ENCODE measurements around the gene PIANP.
A peak's percentile ranks its signal among the peaks of the same experiment; 100 is the strongest.
"Not testable (repeated sequence)": the region's sequence is repeated elsewhere in the genome, so short reads cannot be mapped to it uniquely, and the experiment has no call there.

PIANP gene, protein sequence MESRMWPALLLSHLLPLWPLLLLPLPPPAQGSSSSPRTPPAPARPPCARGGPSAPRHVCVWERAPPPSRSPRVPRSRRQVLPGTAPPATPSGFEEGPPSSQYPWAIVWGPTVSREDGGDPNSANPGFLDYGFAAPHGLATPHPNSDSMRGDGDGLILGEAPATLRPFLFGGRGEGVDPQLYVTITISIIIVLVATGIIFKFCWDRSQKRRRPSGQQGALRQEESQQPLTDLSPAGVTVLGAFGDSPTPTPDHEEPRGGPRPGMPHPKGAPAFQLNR

DNA sequence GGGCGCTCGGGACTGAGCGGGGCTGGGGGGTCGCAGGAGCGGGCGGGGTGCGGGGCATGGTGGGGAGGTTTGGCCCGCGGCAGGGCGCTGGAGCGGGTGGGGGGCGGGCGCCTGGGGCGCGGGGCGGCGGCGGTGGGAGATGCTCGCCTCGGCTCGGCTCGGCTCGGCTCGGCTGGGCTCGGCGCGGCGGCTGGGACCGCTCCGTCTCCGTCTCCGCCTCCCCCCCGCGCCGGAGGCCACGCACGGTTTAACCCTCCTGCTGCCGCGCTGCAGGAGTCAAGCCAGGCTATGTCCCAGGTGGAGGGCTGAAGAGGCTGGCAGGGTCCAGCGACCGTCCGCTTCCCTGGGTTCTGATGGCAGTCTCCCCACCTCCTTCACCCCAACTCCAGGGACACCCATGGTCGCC, at the start of gene PIANP:
Gene PIANP, minus strand, starts transcription at position 170 of the 406 bp plus-strand sequence. CDS start 2,754 bp downstream, outside the sequence.
- peak; percentile 52 for DNase-seq (ENCODE audit: low spot score)

DNA sequence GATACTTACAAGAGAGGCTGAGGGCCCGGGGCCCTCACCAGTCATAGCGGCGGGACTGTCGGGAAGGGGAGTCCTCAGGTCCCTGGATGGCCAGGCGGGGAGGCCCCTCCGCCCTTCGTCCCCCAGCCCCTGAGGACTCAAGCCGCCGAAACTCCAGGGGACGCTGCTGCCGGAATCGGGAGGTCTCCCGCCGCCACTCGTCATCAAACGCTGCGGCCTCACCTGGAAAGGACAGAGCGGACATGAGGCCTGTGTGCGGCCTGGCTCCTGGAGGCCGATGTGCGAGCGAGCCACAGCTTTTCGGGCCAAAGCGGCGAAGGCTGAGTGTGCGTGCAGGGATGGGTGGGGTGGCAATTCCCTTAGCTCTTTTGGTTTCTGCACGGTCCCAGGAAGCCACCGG, 48.1 kb upstream of the PIANP start:
- no peak for DNase-seq (ENCODE audit: low spot score)

DNA sequence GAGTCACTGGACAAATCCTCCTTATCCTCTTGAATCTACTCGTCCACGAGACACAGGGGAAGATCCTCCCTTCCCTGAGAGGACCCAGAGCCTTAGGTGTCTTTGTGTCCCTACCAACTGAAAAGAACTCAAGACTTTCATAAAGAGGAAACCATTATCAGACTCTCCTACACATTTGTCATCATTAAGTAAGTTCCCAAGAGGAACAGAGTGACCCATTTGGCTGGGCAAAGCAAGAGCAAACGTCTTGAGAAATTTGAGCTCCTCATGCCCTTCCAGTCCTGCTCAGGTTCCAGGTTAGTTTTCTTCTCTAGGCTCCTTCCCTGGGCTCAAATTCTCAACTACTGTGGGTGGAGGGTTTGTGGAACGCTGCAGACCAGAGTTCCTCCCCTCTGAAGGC, 46.6 kb upstream of the PIANP start:
- DNase-seq (ENCODE audit: low spot score), result no peak

DNA sequence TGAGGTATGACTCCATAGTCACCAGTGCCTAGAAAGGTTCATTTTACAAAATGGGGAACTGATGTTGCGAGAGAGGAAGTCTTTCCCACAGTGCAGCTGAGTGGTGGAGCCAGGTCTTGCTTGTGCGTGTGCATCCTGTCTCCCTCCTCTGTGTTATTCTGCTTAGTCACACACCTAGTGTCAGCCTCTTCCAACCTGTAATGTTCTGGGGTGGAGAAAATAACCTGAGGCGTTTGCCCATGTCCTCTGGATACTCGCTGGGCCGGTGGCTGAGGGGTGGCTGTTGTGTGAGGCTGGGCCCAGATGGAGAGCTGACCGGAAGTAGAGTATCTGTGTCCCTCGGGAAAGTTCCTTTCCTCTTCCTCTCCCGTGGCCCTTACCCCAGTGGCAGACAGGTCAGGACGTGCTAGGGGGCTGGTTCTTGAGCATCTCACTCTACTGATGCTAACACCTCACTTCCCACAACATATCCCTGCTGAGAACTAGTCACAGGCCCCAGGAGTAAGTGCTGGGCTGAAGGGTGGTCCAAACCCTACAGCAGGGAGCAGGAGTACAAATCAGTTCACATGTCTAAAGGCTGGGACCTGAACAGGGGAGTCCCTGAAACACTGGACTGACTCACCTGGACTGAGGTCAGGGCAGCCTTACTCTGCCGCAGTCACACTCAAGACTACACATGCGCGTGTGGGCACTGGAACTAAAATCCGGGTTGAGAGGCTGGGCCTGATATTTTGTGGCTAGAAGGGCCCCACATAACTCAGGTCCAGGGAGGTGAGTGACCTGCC, 45.3 kb upstream of the PIANP start:
- peak; percentile 39 for DNase-seq (ENCODE audit: low spot score)

DNA sequence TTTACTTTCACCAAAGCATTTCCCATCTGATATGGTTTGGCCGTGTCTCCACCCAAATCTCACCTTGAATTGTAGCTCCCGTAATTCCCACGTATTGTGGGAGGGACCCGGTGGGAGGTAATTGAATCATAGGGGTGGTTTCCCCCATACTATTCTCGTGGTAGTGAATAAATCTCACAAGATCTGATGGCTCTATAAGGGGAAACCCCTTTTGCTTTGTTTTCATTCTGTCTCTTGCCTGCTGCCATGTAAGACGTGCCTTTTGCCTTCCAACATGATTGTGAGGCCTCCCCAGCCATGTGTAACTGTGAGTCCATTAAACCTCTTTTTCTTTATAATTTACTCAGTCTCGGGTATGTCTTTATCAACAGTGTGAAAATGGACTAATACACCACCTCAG, 42.7 kb upstream of the PIANP start:
- not testable (repeated sequence) for DNase-seq (ENCODE audit: low spot score)

DNA sequence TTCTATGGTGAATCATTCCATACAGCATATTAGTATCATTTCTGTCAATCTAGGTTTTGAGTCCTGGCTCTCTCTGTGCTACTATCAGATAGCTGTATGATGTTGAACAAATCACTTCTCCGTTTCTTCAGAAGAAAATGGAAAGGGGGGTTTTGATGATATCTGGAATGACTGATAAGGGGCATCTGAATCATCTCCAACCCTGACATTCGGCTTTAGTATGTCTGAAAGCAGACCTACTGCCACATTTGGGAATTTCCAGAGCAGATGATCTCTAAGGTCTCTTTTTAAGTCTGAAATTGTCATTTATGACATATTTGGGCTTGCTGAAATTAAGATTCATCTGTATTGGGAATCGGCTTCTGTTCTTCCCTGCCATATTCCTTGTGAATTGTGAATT, 42.2 kb upstream of the PIANP start:
- no peak for DNase-seq (ENCODE audit: low spot score)

DNA sequence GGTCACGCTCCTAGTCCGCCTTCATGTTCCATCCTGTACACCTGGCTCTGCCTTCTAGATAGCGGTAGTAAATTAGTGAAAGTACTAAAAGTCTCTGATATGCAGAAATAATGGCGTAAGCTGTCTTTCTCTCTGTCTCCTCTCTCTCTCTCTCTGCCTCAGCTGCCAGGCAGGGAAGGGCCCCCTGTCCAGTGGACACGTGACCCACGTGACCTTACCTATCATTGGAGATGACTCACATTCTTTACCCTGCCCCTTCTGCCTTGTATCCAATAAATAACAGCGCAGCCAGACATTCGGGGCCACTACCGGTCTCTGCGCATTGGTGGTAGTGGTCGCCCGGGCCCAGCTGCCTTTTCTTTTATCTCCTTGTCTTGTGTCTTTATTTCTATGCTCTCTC, 41.5 kb upstream of the PIANP start:
- not testable (repeated sequence) for DNase-seq (ENCODE audit: low spot score)

DNA sequence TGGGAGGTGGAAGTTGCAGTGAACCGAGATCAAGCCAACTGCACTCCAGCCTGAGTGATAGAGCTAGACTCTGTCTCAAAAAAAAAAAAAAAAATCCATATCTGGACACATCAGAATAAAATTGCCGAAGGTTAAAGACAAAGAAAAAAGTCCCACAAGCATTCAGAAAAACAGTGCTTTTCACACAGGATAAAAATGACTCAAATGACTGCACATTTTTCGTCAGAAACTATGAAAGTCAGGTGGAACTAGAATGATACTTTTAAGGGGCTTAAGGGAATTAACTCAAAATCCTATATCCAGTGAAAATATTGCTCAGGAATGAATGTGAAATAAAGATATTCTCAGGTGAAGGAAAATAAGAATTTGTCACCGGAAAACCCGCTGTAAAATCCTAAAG, 36.1 kb upstream of the PIANP start:
- DNase-seq (ENCODE audit: low spot score), result no peak

DNA sequence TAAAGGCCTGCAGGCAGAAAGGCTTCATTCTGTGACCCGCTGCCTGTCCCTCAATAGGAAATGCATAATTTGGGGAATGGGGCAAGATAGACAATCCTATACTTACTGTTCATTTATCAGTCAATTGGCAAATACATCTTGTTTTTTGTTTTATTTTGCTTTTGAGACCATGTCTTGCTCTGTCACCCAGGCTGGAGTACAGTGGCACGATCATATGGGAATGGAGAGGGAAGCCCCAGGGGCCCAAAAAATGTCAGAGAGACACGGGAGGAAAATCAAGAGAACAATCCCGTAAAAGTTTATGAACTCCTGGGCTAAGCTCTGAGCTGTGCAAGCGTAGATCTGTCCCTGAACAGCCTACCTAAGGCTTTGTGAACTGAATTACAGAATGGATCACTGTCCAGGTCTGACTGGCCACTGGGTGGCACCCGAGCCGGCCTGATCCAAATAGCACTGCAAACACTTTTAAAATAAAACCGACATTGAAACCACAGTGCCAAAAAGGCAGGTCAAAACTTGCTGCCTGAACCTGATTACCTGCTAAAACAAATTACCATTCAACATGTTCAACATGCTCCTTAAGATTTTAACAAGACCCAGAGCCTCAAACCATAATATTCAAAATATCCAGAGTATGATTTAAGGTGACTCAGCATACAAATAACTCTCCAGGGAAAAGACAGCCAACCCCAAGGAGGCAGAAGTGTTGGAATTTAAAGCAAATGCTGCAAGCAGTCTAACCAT, 35.0 kb upstream of the PIANP start:
- DNase-seq (ENCODE audit: low spot score), result peak; percentile 82

DNA sequence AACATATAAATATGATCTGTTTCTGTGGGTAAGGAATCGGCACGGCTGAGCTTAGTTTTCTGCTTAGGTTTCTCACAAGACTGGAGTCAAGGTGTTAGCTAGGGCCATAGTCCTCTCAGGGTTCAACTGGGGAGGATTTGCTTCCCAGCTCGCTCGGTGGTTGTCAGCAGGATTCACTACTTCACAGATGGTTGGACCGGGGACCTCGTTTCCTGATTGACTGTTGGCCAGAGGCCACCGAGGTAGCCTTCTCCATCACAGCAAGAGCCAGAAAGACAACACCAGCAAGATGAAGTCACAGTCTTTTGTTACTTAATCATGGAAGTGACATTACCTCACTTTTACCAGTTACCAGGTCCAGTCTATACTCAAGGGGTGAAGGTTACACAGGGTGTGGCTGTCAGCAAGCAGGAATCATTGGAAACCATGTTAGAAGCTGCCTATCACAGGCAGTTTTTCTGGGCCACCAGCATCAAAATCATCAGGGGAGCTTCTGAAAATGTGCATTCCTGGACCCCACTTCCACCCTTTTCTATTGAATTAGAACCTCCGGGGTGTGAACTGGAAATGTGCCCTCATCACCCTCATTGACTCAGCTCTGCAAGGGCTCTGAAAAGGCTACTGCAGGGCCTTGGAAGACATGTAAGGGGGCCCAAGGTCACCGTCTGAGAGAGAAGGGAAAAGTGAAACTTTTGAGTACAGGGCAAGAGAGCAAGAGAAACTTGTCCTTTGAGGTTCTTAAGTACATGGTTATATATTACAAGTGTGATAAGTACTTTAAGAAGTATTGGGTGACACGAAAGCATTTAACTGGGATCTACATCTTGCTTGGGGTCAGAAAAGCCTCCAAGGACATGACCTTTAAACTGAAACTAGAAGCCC, 34.1 kb upstream of the PIANP start:
- DNase-seq (ENCODE audit: low spot score), result no peak

DNA sequence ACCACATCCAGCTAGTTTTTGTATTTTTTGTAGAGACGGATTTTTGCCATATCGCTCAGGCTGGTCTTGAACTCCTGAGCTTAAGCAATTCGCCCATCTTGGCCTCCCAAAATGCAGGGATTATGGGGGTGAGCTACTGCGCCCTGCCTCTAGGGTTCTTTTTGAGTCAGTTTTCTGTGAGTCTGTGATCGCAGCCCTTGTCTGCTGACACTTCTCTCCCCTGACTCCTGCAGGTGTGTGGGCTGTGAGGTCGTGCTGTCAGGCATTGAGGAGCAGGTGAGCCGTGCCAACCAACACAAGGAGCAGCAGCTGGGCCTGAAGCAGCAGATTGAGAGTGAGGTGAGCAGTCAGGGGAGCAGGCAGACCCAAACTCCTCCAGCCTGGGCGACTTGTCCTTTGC, 29.6 kb upstream of the PIANP start:
- no peak for DNase-seq (ENCODE audit: low spot score)

DNA sequence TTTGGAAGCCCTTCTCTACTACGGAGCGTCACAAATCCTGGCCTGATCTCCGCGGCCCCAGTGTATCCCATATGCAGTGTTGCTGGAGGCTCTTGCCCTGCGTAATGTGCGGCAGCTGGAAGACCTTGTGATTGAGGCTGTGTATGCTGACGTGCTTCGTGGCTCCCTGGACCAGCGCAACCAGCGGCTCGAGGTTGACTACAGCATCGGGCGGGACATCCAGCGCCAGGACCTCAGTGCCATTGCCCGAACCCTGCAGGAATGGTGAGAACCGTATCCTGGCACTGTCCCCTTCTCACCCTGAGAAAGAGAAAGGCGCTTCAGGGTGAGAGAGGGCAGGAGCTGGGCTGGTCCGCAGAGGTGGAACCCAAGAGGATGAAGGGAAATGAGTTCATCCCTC, 28.6 kb upstream of the PIANP start:
- DNase-seq (ENCODE audit: low spot score), result no peak

DNA sequence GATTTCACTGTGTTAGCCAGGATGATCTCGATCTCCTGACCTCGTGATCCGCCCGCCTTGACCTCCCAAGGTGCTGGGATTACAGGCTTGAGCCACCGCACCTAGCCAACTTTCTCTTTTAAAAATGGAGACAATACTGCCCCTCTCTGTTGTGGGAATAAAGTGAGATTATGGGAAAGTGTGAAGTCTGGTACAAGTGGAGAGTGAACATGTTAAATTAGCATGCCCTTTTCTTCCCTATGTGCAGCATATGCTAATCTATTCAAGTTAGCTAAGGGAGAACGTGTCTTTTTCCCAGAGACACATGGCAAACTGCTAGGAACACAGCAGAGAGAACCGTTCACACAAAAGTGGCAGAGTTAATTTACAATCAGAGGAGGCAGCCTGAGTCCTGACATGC, 24.7 kb upstream of the PIANP start:
- DNase-seq (ENCODE audit: low spot score), result no peak

DNA sequence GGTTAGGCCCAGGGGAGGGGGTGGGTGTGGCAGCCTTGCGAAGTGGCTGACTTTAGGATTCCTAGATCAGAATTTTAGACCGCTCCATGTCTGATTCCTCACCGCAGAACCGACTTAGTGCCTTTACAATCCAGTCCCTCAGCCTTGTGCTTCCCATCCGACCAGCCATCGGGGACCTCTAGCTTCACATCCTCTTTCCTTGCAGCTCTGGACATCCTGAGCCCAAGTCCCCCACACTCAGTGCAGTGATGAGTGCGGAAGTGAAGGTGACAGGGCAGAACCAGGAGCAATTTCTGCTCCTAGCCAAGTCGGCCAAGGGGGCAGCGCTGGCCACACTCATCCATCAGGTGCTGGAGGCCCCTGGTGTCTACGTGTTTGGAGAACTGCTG, 23.8 kb upstream of the PIANP start:
- DNase-seq (ENCODE audit: low spot score), result peak; percentile 52

DNA sequence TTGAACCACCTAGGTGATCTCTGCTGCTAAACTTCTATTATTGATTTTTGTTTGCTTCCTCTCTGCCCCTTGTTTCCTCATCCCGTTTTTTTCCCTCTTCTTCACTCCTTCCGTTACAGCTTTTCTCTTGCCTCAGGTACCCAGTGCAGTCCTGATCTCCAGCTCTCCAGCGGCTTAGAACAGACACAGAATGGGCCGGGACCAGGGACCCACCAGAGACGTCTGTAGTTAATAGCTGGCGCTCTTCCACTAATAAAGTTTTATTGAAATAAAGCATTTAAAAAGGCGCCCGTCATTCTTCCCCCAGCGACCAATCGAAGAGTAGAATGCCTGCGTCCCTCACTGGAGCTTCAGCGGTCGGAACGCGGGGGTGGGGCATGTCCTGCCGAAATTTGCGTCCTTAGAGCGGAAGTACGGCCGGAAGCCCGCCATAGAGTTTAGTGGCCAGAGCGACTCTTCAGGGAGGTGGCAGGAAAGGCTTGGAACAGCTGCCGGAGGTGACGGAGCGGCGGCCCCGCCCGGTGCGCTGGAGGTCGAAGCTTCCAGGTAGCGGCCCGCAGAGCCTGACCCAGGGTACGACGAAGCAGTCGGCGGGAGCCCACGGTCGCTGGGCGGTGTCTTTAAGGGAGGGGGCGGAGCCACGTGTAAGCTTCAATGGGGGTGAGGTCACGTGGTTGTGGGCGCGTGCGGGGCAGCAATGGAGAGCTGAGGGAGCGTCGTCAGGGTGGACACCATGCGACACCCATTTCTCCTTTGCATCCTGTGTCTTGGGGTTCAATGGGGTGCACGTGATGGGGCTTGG, 23.2 kb upstream of the PIANP start, which contains the start of gene COPS7A:
Gene COPS7A, plus strand, starts transcription at position 440 of the 802 bp plus-strand sequence. CDS start 611 bp downstream, outside the sequence.
- DNase-seq (ENCODE audit: low spot score), result peak; percentile 98

DNA sequence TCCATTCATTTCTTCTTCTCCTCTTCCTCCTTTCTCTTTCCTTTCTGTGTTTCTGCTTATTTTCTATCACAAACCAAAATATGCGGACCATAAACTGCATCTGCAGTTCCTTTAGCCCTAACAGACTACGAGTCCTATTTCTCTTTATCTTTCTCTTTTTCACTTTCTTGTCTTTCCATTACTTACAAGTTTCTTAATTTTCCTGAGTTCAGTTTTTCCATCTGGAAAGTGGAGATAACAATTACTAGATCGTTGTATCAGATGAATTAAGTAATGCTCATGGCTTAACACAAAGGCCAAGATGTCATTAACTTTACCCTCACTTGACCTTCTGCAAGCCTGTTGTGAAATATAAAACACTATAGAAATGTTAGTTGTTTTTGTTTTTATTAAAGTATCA, 22.2 kb upstream of the PIANP start:
- DNase-seq (ENCODE audit: low spot score), result no peak

DNA sequence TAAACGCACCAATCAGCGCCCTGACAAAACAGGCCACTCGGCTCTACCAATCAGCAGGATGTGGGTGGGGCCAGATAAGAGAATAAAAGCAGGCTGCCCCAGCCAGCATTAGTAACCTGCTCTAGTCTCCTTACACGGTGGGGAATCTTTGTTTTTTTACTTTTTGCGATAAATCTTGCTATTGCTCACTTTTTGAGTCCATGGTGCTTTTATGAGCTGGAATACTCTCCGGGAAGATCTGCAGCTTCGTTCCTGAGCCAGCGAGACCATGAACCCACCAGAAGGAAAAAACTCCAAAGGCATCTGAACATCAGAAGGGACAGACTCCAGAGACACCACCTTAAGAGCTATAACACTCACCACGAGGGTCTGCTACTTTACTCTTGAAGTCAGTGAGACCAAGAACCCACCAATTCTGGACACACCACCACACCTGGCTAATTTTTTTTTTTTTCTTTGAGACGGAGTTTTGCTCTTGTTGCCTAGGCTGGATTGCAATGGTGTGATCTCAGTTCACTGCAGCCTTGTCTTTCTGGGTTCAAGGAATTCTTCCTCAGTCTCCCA, 16.3 kb upstream of the PIANP start:
- DNase-seq (ENCODE audit: low spot score), result no peak

DNA sequence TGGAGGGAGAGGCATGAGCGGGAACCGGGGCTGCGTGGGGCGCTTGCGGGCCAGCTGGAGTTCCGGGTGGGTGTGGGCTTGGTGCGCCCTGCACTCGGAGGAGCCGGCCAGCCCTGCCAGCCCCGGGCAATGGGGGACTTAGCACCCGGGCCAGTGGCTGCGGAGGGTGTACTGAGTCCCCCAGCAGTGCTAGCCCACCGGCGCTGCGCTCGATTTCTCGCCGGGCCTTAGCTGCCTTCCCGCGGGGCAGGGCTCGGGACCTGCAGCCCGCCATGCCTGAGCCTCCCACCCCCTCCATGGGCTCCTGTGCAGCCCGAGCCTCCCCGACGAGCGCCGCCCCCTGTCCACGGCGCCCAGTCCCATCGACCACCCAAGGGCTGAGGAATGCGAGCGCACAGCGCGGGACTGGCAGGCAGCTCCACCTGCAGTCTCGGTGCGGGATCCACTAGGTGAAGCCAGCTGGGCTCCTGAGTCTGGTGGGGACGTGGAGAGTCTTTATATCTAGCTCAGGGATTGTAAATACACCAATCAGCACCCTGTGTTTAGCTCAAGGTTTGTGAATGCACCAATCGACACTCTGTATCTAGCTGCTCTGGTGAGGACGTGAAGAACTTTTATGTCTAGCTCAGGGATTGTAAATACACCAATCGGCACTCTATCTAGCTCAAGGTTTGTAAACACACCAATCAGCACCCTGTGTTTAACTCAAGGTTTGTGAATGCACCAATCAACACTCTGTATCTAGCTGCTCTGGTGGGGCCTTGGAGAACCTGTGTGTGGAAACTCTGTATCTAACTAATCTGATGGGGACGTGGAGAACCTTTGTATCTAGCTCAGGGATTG, 15.6 kb upstream of the PIANP start:
- not testable (repeated sequence) for DNase-seq (ENCODE audit: low spot score)

DNA sequence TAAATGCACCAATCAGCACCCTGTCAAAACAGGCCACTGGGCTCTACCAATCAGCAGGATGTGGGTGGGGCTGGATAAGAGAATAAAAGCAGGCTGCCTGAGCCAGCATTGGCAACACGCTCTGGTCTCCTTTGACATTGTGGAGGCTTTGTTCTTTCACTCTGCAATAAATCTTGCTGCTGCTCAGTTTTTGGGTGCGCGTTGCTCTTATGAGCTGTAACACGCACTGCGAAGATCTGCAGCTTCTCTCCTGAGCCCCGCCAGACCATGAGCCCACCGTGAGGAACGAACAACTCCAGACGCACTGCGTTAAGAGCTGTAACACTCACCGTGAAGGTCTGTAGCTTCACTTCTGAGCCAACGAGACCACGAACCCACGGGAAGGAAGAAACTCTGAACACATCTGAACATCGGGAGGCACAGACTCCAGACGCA, 8.4 kb upstream of the PIANP start:
- DNase-seq (ENCODE audit: low spot score), result no peak

DNA sequence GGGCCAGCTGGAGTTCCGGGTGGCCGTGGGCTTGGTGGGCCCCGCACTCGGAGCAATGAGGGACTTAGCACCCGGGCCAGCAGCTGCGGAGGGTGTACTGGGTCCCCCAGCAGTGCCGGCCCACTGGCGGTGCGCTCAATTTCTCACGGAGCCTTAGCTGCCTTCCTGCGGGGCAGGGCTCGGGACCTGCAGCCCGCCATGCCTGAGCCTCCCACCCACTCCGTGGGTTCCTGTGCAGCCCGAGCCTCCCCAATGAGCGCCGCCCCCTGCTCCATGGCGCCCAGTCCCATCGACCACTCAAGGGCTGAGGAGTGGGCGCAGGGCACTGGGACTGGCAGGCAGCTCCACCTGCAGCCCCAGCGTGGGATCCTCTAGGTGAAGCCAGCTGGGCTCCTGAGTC, 7.7 kb upstream of the PIANP start:
- DNase-seq (ENCODE audit: low spot score), result not testable (repeated sequence)
